IMR-90 (cell line): ENCODE data around the gene TBXAS1.

Experiments used
- CEBPB ChIP-seq: IDR thresholded peaks from 2 replicates; pipeline ENCODE4 v1.6.1; 2012; ENCODE audit warnings: low read depth, low read length, improper control_type of control experiment
- CHD1 ChIP-seq: IDR thresholded peaks from 2 replicates; pipeline ENCODE4 v1.6.1; 2012; ENCODE audit warnings: low read depth, low read length, improper control_type of control experiment
- FOS ChIP-seq: fragments of 150-350 bp; IDR thresholded peaks from 2 replicates; pipeline ENCODE4 v1.6.1; 2016; ENCODE audit warnings: low read depth, low read length
- MAFK ChIP-seq: IDR thresholded peaks from 2 replicates; pipeline ENCODE4 v1.6.1; 2012; ENCODE audit warnings: low read depth, low read length, improper control_type of control experiment
- MXI1 ChIP-seq: IDR thresholded peaks from 2 replicates; pipeline ENCODE4 v1.6.1; 2012; ENCODE audit warnings: low read depth, mild to moderate bottlenecking, low read length, moderate library complexity, borderline replicate concordance
- POLR2A ChIP-seq: IDR thresholded peaks from 2 replicates; pipeline ENCODE4 v1.6.1; 2012; ENCODE audit warnings: mild to moderate bottlenecking, low read depth, low read length
- RCOR1 ChIP-seq: IDR thresholded peaks from 2 replicates; pipeline ENCODE4 v1.6.1; 2012; ENCODE audit warnings: mild to moderate bottlenecking, low read length, improper control_type of control experiment; ENCODE audit not compliant: insufficient replicate concordance
- RFX5 ChIP-seq: IDR thresholded peaks from 2 replicates; pipeline ENCODE4 v1.8.0; 2012; ENCODE audit warnings: low read depth, mild to moderate bottlenecking, low read length, moderate library complexity
- TF ChIP-seq, protein P1 (sequence below): conservative IDR thresholded peaks from 2 replicates; pipeline ENCODE4 v1.5.1; 2012; ENCODE audit warnings: mild to moderate bottlenecking, low read depth, low read length, improper control_type of control experiment
- TF ChIP-seq, protein P2 (sequence below): fragments of 150-350 bp; IDR thresholded peaks from 2 replicates; pipeline ENCODE4 v1.6.1; 2016; ENCODE audit warnings: low read depth, mild to moderate bottlenecking, low read length, moderate library complexity, borderline replicate concordance

DNA sequence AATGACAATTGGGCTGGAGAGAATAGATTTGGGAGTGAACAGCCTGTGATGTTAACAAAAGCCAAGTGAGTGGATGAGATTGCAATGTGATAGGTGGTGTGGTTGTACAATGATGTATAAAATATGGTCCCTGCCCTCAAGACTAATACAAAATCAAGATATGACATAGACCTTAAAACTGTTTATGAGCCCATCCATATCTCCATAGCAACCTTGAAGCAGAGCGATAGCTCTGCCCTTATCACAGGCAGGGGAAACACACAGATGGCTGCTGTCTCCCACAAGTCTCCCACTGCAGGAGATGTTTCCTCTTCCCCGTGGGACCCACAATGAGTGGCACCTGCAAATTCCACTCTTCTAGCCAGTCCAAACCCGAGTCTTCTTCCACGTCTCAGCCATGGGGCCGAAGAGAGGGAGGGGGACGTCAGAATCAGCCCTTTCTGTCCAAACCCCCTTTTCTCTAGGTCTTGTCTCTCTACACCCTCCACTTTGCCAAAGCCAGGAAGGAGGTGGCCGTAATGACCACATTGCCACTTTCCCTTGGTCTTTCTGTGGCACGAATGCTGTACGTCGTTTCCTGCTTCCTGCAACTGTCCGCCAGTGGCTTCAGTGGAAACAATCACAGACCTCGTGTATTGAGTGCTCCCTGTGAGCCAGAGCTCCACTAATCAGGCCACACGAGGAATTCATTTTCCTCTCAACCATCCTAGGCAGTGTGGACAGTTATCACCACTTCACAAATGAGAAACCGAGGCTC, 7.5 kb upstream of the TBXAS1 start:
- TF ChIP-seq, protein P1, sequence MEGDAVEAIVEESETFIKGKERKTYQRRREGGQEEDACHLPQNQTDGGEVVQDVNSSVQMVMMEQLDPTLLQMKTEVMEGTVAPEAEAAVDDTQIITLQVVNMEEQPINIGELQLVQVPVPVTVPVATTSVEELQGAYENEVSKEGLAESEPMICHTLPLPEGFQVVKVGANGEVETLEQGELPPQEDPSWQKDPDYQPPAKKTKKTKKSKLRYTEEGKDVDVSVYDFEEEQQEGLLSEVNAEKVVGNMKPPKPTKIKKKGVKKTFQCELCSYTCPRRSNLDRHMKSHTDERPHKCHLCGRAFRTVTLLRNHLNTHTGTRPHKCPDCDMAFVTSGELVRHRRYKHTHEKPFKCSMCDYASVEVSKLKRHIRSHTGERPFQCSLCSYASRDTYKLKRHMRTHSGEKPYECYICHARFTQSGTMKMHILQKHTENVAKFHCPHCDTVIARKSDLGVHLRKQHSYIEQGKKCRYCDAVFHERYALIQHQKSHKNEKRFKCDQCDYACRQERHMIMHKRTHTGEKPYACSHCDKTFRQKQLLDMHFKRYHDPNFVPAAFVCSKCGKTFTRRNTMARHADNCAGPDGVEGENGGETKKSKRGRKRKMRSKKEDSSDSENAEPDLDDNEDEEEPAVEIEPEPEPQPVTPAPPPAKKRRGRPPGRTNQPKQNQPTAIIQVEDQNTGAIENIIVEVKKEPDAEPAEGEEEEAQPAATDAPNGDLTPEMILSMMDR = no peak
- no peak for TF ChIP-seq RFX5
- TF ChIP-seq FOS = no peak
- TF ChIP-seq RCOR1 = no peak
- TF ChIP-seq POLR2A = no peak
- no peak for TF ChIP-seq MXI1
- no peak for TF ChIP-seq CEBPB
- TF ChIP-seq, protein P2, sequence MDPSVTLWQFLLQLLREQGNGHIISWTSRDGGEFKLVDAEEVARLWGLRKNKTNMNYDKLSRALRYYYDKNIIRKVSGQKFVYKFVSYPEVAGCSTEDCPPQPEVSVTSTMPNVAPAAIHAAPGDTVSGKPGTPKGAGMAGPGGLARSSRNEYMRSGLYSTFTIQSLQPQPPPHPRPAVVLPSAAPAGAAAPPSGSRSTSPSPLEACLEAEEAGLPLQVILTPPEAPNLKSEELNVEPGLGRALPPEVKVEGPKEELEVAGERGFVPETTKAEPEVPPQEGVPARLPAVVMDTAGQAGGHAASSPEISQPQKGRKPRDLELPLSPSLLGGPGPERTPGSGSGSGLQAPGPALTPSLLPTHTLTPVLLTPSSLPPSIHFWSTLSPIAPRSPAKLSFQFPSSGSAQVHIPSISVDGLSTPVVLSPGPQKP = no peak
- no peak for TF ChIP-seq CHD1
- TF ChIP-seq MAFK = no peak
